Endodermal cell (in vitro differentiated cells): ENCODE results near the gene ARL6IP5. TPM values are rescaled to one million over a fixed set of nuclear protein-coding genes. Genes with fewer than 3 reads are reported as not detected.

Experiments
- DNase-seq: peaks from one replicate; pipeline ENCODE4 v3.0.0-alpha.2; 2017
- H3K27ac ChIP-seq: 2 replicates; pipeline ENCODE4 v1.5.1; 2013; ENCODE audit warnings: mild to moderate bottlenecking, low read depth, low read length, moderate library complexity
- H3K27me3 ChIP-seq: 2 replicates; pipeline ENCODE4 v1.6.1; 2013; ENCODE audit warnings: mild to moderate bottlenecking, low read length, moderate library complexity; ENCODE audit not compliant: insufficient read depth, control insufficient read depth, poor library complexity, severe bottlenecking
- H3K36me3 ChIP-seq: 2 replicates; pipeline ENCODE4 v1.7.0; 2013; ENCODE audit warnings: mild to moderate bottlenecking, low read length, moderate library complexity; ENCODE audit not compliant: control insufficient read depth, insufficient read depth
- H3K4me1 ChIP-seq: one replicate; pipeline ENCODE4 v1.7.0; 2013; ENCODE audit warnings: low read length; ENCODE audit not compliant: control insufficient read depth, insufficient read depth
- H3K4me3 ChIP-seq: 2 replicates; pipeline ENCODE4 v1.5.1; 2013; ENCODE audit warnings: mild to moderate bottlenecking, low read length, moderate library complexity
- H3K9ac ChIP-seq: 2 replicates; pipeline ENCODE4 v1.6.1; 2013; ENCODE audit warnings: mild to moderate bottlenecking, low read length, moderate library complexity; ENCODE audit not compliant: poor library complexity, severe bottlenecking; ENCODE audit errors: extremely low read depth
- H3K9me3 ChIP-seq: 2 replicates; pipeline ENCODE4 v1.6.1; 2013; ENCODE audit warnings: mild to moderate bottlenecking, low read length, moderate library complexity; ENCODE audit not compliant: control insufficient read depth
- H3K27ac Mint-ChIP-seq: 2 replicates; pipeline ENCODE4 v1.8.0; 2020; ENCODE audit warnings: mixed read lengths
- H3K27me3 Mint-ChIP-seq: 2 replicates; pipeline ENCODE4 v1.8.0; 2021; ENCODE audit warnings: mild to moderate bottlenecking, mixed read lengths; ENCODE audit not compliant: insufficient read depth
- H3K36me3 Mint-ChIP-seq: 2 replicates; pipeline ENCODE4 v1.8.0; 2020; ENCODE audit warnings: low read depth, mixed read lengths
- H3K4me1 Mint-ChIP-seq: 2 replicates; pipeline ENCODE4 v1.8.0; 2020; ENCODE audit warnings: mixed read lengths
- H3K4me3 Mint-ChIP-seq: 2 replicates; pipeline ENCODE4 v1.8.0; 2020; ENCODE audit warnings: mild to moderate bottlenecking, moderate library complexity, mixed read lengths
- H3K9me3 Mint-ChIP-seq: 2 replicates; pipeline ENCODE4 v1.8.0; 2020; ENCODE audit warnings: mild to moderate bottlenecking, mixed read lengths
- CTCF ChIP-seq: fragments of 200-600 bp; sonication (generic); conservative IDR thresholded peaks from 2 replicates; pipeline ENCODE4 v1.5.0; 2021; ENCODE audit warnings: antibody characterized with exemption, mild to moderate bottlenecking
- WGBS, 2 experiments: methylation state at CpG; one replicate each; pipeline versions ENCODE4 v1.1.5 to v1.1.7; 2013; ENCODE audit warnings: missing lambda C conversion rate in 2 of 2, mixed read lengths in 1 of 2; ENCODE audit not compliant: insufficient coverage in 1 of 2, insufficient read length in 1 of 2; 5-methylcytosine and 5-hydroxymethylcytosine counted together
- total RNA-seq, 2 donors: library from RNA; stranded (reverse); fragmentation: NEBNext Ultra II Directional in 1 of 2; extraction: Animal tissue kit (Norgen Biotek cat#: 25700) in 1 of 2; gene quantifications; 2 replicates in 1 of 2; 3 replicates in 1 of 2; pipeline ENCODE4 v1.2.1, GENCODE V29; 2021

The ARL6IP5 gene
- total RNA-seq, 2 donors from 2014 or later, result 20.6 to 28.7 TPM

- no peaks in the 10 kb centered on the region for H3K27me3 Mint-ChIP-seq
- no peaks in the 10 kb centered on the region for H3K4me1 Mint-ChIP-seq
- H3K27ac Mint-ChIP-seq, result no peak overlapping the region
- Histone ChIP-seq H3K9me3 (no peaks in the 10 kb centered on the region), H3K4me3 (no peak overlapping the region), H3K4me1 (no peaks in the 10 kb centered on the region), H3K27me3 (no peaks in the 10 kb centered on the region), H3K36me3 (no peaks in the 10 kb centered on the region), H3K27ac (no peak overlapping the region), H3K9ac (no peak overlapping the region)
- H3K4me3 Mint-ChIP-seq, result no peak overlapping the region
- no peak for DNase-seq
- 80 to 91% methylated on average over 1 to 3 of the region's 3 CpGs for WGBS, 2 experiments
- no peaks in the 10 kb centered on the region for H3K36me3 Mint-ChIP-seq
- no peaks in the 10 kb centered on the region for H3K9me3 Mint-ChIP-seq
- TF ChIP-seq CTCF, result no peak
These were observed 41.5 kb downstream of the ARL6IP5 start for GRCh38 chr3:69126216-69126615.

GRCh38 chr3:69126999-69127398, 42.3 kb downstream of the ARL6IP5 start:
- H3K27me3 Mint-ChIP-seq, result no peaks in the 10 kb centered on the region
- no peaks in the 10 kb centered on the region for H3K4me1 ChIP-seq
- no peak overlapping the region for H3K4me3 ChIP-seq
- H3K27ac Mint-ChIP-seq, result no peak overlapping the region
- no peak for TF ChIP-seq CTCF
- no peaks in the 10 kb centered on the region for H3K36me3 ChIP-seq
- H3K27me3 ChIP-seq, result no peaks in the 10 kb centered on the region
- no peaks in the 10 kb centered on the region for H3K9me3 ChIP-seq
- no peaks in the 10 kb centered on the region for H3K4me1 Mint-ChIP-seq
- H3K4me3 Mint-ChIP-seq, result no peak overlapping the region
- no peak overlapping the region for H3K9ac ChIP-seq
- no peaks in the 10 kb centered on the region for H3K9me3 Mint-ChIP-seq
- no peaks in the 10 kb centered on the region for H3K36me3 Mint-ChIP-seq
- DNase-seq, result no peak
- 90 to 97% methylated on average over 2 of the region's 2 CpGs for WGBS, 2 experiments
- no peak overlapping the region for H3K27ac ChIP-seq

GRCh38 chr3:69128509-69128908, 43.8 kb downstream of the ARL6IP5 start:
- Mint-ChIP-seq H3K27ac (no peak overlapping the region), H3K4me1 (no peaks in the 10 kb centered on the region), H3K36me3 (no peaks in the 10 kb centered on the region), H3K4me3 (no peak overlapping the region), H3K27me3 (no peaks in the 10 kb centered on the region), H3K9me3 (no peaks in the 10 kb centered on the region)
- Histone ChIP-seq H3K9ac (no peak overlapping the region), H3K36me3 (no peaks in the 10 kb centered on the region), H3K4me1 (no peaks in the 10 kb centered on the region), H3K4me3 (no peak overlapping the region), H3K27me3 (no peaks in the 10 kb centered on the region), H3K27ac (no peak overlapping the region), H3K9me3 (no peaks in the 10 kb centered on the region)
- no peak for DNase-seq
- no peak for TF ChIP-seq CTCF
